Measurements from ENCODE around the gene EGFL8.

The EGFL8 gene

GRCh38 chr6:32168350-32168749 is 4.0 kb downstream of the EGFL8 start:
- DNase-seq (ENCODE audit: low read depth): no peak

- DNase-seq (ENCODE audit: low read depth): no peak
These were observed 4.6 kb downstream of the EGFL8 start for GRCh38 chr6:32168807-32169591.

- DNase-seq (ENCODE audit: low read depth): no peak
These were observed 5.9 kb downstream of the EGFL8 start for GRCh38 chr6:32170294-32170693.

GRCh38 chr6:32171234-32171633 is 6.8 kb downstream of the EGFL8 start:
- DNase-seq (ENCODE audit: low read depth): no peak

GRCh38 chr6:32173051-32173727 is 8.8 kb downstream of the EGFL8 start:
- DNase-seq (ENCODE audit: low read depth): no peak

- no peak for DNase-seq (ENCODE audit: low read depth)
These were observed 10.0 kb downstream of the EGFL8 start for GRCh38 chr6:32174416-32174815.

- no peak for DNase-seq (ENCODE audit: low read depth)
These were observed 10.9 kb downstream of the EGFL8 start for GRCh38 chr6:32175322-32175710.

GRCh38 chr6:32175711-32176475 is 11.5 kb downstream of the EGFL8 start, which contains the start of gene AGPAT1:
TSS of gene AGPAT1 (minus strand) at chr6:32176084. CDS start at chr6:32171496, 4,588 bp downstream.
- DNase-seq (ENCODE audit: low read depth): peak; percentile 93

- DNase-seq (ENCODE audit: low read depth): no peak
These were observed 12.2 kb downstream of the EGFL8 start for GRCh38 chr6:32176476-32177182.

- no peak for DNase-seq (ENCODE audit: low read depth)
These were observed 12.9 kb downstream of the EGFL8 start for GRCh38 chr6:32177183-32177787.

- peak; percentile 86 for DNase-seq (ENCODE audit: low read depth)
These were observed 13.6 kb downstream of the EGFL8 start, which contains the start of gene RNF5 for GRCh38 chr6:32177788-32178546. TSS of gene RNF5 (plus strand) at chr6:32178405. CDS start at chr6:32178512, 107 bp downstream.

GRCh38 chr6:32178547-32179440 is 14.4 kb downstream of the EGFL8 start:
- no peak for DNase-seq (ENCODE audit: low read depth)

- DNase-seq (ENCODE audit: low read depth): no peak
These were observed 15.5 kb downstream of the EGFL8 start for GRCh38 chr6:32179766-32180405.

- no peak for DNase-seq (ENCODE audit: low read depth)
These were observed 16.8 kb downstream of the EGFL8 start for GRCh38 chr6:32181148-32181702.

- no peak for DNase-seq (ENCODE audit: low read depth)
These were observed 17.6 kb downstream of the EGFL8 start for GRCh38 chr6:32181915-32182529.

- DNase-seq (ENCODE audit: low read depth): no peak
These were observed 18.2 kb downstream of the EGFL8 start for GRCh38 chr6:32182555-32182981.

- DNase-seq (ENCODE audit: low read depth): no peak
These were observed 18.6 kb downstream of the EGFL8 start for GRCh38 chr6:32183030-32183429.

- no peak for DNase-seq (ENCODE audit: low read depth)
These were observed 19.2 kb downstream of the EGFL8 start for GRCh38 chr6:32183483-32184083.

All from activated T-helper 9 cell treated with anti-CD3 and anti-CD28 coated beads, Interleukin-2, amount 50 U/mL, for 16 hours (primary cell).